NOMO-1 treated with DMSO at 0.1 percent for 48 hours (cell line): ENCODE data around the gene ANKEF1.
A peak's percentile ranks its signal among the peaks of the same experiment; 100 is the strongest.
"Not testable (repeated sequence)": the region's sequence is repeated elsewhere in the genome, so short reads cannot be mapped to it uniquely, and the experiment has no call there.

Source experiments
- DNase-seq: peaks from one replicate; lab custom pipeline; 2025; ENCODE audit not compliant: unreplicated experiment; lab: John Stamatoyannopoulos, UW

ANKEF1 gene

DNA sequence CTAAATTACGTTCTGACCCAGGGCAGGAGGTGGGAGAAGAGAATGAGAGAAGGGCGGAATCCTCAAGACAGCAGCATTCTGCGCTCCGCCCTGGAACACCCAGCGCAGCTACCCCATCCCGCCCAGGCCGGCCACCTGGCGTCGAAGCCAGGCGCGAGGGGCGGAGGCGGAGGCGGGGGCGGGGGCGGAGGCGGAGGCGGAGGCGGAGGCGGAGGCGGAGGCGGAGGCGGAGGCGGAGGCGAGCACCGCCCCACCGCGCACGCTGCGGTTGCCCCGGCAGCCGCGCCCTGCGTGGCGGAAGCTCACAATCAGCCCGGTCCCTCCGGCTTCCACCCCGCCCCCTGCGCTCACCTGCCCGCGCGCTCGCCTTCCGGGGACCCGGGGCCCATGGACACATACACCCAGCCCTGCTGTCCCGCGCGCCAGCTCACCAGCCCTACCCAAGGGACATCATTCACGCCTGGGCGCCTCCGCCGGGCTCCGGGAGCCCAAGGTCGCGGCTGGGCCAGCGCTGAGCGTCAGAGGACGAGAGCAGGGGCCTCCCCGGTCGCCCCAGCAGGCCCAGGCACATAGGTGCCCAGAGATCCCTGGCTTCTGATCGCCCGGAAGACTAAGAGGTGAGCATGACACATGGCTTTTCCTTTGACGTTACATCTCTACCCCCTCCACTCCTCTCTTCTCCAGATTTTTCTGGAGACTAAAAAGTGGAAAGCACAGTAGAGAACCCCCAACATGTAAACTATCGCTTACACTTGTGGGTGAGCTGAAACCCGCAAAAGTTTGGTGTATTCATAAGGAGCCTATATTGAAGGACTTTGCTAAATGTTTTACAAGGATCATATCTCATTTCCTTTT is at the start of gene ANKEF1:
Gene ANKEF1, plus strand, starts transcription at position 271 of the 855 bp plus-strand sequence. CDS start 3,315 bp downstream, outside the sequence.
- DNase-seq = peak; percentile 57

DNA sequence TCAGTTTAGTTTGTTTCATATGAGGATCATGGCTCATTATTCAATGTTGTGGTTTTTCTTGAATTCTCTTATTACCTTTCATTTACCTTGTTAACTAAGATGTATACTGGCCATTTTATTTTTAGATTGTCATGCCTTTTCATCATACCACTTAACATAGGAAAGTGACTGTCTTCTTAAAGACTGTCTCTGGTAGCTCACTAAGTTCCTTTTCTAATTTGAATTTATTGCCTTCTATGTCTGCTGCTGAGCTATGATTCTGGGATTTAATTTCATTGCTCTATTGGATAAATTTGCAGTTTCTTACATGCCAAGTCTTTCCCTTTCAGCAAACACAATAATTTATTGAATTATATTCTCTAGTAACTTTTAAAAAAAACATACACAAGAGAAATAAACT is 49.5 kb upstream of the ANKEF1 start:
- no peak for DNase-seq

DNA sequence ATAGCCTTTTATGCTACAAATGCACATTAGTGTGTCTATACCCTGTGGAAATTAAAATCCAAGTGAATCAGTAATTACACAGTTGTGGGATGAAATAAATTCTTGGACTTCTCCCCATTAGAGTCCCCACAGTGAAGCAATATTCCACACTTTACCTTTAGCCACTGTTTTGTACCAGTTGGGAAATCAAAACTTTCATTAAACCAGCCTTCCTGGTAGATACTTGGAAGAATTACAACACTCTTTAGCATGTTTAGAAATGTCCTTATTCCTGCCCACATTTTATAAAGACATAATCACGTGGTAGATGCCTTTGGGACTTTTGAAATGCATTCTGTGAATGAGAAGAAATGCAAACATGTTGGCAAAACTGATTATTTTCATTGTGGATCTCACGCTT is 49.0 kb upstream of the ANKEF1 start:
- no peak for DNase-seq

DNA sequence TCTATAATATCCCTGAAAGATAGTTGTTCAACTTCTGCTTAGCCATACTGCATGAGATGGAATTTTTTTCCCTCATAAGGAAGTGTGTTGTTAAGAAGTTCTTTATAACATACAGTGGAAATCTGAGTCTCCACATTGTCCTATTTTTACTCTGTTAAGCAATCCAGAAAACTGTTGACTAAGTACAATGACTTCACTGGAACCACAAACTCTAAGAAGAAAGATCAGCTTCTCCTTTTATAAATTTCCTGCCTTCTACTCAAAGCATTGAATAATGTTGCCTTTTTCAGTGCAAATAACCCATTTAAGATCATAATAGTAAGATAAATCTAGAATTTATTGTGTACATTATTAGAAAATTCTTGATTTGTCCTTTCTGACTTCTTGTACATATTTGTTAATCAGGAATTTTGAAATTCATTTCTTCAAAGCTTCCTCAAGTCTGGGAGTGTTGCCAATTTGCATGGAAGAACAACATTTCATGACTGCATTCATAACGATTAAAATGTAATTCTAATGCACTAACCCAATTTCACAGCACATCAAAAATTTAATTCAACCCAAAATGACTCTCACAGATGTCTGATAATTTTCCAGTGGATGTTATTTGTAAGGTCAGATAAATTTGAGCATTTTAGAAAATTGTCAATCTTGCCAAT is 45.6 kb upstream of the ANKEF1 start:
- peak; percentile 88 for DNase-seq

DNA sequence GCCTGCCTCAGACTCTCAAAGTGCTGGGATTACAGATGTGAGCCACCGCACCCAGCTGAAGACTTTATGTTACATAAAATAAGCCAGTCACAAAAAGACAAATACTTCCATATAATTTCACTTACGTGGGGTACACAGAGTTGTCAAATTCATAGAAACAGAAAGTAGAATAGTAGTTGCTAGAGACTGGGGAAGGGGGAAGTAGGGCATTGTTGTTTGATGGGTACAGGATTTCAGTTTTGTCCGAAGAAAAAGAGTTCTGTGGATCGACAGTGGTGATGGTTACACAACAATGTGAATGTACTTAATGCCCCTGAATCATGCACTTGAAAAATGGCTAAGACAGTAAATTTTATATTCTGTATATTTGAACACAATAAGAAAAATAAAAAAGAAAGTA is 41.6 kb upstream of the ANKEF1 start:
- peak; percentile 59 for DNase-seq

DNA sequence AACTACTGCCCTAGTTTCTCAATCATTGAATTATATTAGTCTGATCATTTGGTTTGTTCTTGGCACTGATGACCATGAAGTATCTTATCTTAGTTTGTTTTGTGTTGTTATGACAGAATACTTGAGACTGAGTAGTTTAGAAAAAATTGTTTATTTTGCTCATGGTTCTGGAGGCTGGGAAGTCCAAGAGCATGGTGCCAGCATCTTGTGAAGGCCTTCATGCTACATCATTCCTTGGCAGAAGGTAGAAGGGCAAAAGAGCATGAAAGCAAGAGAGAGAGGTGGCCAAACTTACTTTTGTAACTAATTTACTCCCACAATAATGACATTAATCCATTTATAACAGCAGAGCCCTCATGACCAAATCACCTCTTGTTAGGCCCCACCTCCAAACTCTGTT is 40.1 kb upstream of the ANKEF1 start:
- DNase-seq = no peak

DNA sequence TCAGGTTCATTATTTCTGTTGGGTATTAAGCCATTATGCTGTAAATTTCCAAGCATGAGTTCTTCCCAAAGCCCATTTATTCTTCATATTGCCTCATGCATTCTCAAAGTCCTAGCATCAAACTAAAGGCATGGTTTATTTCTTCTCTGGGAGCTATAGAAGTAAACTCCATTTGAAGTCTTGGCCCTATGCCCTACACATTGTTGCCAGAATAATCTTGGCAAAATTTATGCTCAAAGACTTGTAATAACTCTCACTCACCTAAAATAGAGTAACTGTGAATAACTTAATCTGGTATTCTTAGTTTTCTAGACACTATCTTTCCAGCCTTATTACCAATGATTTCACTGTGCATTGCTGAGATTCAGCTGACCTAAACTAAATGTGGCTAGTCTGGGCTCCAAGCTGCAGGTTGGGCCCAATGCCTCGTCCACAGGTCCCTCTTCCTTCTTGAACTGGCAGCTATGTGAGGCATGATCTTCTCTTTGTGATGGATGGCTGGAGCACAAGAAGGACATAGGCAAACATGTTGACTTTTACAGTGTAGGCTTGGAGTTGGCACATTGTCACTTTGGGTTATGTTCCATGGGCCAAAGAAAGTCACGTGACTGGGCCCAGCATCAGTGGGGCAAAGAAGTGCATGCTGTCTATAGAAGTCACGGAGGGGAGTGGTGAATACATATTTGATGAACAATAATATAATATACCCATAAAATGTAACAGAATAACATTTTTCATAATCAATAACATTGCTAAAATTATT is 39.1 kb upstream of the ANKEF1 start:
- no peak for DNase-seq

DNA sequence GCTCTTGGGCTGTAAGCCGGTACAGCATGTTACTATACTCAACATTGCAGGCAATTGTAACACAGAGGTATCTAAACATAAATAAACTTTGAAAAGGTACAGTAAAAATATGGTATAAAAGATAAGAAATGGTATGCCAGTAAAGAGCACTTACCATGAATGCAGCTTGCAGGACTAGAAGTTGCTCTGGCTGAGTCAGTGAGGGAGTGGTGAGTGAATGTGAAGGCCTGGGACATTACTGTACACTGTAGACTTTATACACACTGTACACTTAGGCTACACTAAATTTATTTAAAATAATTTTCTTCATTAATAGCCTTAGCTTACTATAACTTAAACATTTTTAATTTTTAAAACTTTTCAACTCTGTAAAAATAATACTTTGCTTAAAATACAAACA is 37.8 kb upstream of the ANKEF1 start:
- DNase-seq = no peak

DNA sequence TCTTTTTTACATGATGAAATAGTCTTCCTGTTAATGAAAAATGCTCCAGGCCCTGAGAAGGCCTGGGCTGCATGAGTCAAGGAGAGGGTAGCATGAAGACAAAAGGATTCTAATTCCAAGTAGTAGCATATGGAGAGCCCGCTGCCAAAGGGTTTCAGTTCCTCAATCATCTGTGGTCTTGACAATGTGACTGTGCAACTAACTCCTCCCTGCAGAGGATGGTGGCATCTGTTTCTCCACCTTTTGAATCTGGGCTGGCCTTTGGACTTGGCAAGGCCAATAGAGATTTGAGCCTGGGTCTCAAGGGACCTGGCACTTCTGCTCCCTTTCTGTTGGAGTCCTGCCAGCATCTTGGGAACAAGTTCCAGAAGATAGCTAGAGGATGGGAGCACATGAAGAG is 35.1 kb upstream of the ANKEF1 start:
- DNase-seq = peak; percentile 91

DNA sequence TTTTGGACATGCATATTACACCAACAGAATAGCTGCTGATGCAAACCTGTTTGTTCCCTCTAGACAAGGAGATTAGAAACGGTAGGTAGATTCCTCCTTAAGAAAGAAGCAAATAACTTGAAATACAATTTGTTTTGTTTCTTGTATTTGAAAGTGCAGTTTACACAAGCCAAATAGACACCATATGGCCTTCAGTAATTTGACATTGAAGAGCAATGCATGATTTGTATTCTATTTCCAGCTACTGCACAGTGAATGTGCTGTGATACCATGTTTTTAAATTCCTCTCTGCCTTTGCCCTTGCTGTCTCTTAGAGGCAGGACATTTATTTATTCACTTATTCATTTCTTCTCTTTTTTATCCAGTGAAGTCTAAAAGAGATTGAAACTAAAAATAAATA is 31.9 kb upstream of the ANKEF1 start:
- no peak for DNase-seq

DNA sequence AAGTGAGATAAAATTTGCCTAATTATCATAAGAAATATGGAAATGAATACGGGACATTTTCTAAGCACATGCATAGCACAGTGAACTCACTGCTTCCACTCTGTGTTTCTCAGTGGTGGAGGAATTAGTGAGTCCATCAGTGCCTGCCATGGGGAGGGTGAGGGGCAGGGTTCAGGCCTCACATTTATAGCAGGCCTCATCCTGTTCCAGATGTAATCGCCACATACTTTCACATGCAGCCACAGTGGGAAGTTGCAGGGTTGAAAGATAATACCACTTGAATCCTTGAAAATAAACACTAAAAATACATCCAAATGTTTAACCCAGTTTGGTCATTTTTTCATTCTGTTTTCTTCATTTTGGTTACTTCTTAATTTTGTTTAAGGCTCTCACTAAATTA is 29.9 kb upstream of the ANKEF1 start:
- DNase-seq = no peak

DNA sequence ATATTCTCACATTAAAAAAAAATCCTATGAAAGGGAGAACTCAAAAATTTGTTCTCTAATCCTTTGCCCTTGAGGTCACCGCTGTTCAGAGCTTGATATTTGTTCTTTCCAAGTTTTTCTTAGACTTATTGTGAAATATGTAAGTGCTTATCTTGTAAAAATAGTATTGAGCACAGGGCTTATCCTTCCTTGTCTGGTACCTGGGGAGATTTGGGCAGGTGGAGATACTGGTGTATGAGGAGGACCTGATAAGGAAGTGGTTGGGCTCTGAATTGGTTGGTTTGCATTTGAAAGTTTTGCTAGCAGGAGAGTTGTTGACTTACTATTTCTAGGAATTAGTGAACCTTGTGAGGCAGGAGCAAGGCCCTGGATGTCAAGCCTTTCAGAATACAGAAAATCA is 28.9 kb upstream of the ANKEF1 start:
- no peak for DNase-seq

DNA sequence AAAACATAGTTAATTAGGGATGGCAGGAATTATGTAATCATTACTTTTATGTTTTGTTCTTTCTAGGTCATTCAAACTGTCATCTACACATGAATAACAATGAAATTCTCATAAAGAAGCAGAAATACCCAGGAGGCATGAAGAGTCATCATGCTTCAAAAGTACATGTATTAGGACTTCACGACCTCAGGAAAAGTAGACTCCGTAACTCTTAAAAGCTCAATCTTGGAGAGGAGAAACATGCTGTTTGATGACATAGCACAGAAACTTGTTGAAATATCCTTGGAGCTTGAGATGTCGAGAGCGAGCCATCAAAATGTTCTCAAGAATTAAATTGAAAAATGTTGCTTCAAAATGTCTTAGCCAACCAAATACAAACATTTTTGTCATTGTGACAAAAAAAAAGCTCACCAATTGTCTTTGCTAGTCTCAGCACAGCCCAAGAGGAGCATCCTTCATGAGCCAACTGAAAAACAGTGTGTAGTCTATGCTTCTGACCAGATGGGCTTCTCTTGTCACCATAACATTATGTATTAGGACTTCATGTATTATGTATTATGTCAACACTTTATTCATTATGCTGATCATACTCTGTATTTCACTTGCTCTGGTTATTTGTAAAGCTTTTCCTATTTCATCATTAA is 28.2 kb upstream of the ANKEF1 start:
- no peak for DNase-seq

DNA sequence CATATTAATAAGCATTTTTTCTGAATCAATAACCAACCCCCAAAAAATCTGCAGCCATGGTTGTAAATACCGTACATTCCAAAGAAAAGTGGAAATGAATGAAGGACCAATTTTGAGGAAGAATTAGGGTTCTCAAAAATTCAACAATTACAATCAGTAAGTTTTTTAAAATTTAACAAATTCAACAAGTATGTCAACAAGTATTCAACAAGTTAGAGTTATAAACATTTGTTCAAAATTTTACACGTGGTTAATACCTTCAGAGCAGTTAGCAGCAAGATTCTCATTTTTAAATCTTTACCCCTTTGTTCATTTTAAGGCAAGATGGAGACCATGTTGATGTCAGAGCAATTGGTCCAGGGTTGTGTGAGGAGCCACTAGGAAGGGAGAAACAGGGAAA is 27.6 kb upstream of the ANKEF1 start:
- no peak for DNase-seq

DNA sequence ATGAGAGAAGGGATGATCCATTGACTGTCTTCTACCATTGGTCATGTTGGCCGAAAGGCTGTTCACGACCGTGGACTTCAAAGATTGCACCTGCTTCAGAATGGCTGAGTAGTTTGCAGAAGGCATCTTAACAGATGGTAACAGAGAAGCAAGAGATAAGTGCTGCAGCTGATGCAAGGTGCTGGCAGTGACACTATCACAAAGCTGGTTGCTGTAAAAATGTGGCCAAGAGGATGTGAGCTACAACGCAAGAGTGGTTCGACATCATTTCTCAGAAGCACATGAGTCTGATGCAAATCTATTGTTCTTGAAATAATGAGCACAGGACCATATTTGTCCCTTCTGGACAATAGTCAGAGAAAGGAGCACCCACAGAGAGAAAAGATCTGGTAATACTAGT is 27.0 kb upstream of the ANKEF1 start:
- no peak for DNase-seq

DNA sequence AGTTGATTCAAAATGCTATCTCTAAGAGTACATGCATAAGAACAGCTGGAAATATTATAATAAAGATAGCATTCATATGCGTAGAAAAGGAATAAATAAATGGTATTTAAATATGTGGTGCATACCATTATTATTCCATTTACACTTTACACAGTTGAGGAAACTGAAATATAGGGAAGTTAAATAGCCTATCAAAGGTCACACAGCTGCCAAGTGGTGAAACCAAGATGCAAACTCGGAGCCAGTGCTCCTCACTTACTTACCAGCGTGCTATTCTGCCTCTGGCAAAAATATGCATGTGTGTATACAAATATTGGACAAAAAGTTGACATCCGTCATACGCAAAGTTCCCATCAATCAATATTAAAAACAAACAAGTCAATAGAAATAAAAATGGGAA is 22.3 kb upstream of the ANKEF1 start:
- no peak for DNase-seq

DNA sequence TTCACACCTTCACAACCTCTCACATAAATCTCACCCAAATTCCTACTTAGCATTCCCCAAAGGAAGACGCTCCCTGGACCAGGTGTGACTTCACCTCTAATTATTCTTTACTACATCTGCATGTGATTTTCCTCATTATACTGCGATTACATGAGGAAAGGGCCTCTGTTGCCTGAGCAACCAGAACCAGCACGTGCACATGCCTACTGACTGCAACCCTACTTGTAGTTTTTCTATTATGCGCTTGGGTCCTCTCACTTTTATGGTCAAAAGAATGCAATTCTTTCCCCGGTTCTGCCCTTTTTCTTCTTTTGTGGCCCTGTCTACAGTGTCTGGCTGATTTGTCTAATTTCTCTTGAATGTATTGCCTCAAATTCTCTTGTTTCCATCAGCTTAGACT is 20.4 kb upstream of the ANKEF1 start:
- no peak for DNase-seq

DNA sequence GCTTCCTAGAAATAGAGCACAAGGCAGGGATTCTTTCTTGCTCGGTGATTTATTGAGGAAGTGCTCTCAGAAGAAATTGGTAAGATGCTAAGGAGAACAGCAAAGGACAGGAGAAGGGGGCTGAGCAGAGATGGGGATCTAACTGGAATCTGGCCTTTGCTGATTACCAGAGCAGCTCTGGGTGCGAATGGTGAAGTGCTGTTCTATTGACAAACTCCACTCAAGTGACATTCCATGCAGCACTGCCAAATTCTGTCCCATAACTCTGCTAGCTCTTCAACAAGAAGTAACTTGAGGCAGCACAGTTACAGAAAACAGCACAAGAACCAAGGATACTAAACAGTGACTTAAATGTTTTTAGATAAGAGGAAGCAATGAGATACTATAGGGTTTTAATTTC is 13.8 kb upstream of the ANKEF1 start:
- DNase-seq = no peak

DNA sequence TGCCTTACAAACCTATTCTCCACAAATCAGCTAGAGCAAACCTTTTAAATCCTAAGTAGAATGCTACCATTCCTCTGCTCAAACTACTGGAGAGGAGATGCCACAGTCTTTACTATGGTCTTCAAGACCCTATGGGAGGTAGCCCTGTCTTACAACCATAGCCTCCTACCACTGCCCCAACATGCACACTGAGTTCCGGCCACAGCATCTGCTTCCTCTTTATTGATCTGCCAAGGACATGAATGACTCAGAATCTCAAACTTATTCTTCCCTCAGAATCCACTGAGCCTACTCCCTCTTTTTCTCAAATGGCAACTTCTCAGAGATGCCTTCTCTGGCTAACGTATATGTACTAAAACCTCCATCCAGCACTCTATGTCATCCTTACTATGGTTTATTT is 12.2 kb upstream of the ANKEF1 start:
- DNase-seq = peak; percentile 56

DNA sequence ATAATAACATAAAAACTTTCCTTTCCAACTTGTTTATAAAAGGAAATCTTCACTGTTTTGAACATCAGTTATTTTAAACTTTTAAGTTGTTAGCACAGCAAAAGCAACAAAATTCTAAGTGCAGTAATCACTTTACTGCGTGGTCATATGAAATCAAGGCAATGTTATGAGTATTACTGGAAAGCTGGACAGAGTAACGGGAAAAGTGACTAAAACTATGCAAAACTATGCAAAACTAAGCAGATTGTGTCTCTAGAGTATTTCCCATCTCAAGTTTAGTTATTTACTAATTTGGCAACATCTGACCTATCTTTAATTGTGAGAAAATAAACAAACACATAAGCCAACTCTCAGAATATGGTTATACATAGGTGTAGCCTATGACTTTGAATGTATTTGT is 10.9 kb upstream of the ANKEF1 start:
- DNase-seq = no peak

DNA sequence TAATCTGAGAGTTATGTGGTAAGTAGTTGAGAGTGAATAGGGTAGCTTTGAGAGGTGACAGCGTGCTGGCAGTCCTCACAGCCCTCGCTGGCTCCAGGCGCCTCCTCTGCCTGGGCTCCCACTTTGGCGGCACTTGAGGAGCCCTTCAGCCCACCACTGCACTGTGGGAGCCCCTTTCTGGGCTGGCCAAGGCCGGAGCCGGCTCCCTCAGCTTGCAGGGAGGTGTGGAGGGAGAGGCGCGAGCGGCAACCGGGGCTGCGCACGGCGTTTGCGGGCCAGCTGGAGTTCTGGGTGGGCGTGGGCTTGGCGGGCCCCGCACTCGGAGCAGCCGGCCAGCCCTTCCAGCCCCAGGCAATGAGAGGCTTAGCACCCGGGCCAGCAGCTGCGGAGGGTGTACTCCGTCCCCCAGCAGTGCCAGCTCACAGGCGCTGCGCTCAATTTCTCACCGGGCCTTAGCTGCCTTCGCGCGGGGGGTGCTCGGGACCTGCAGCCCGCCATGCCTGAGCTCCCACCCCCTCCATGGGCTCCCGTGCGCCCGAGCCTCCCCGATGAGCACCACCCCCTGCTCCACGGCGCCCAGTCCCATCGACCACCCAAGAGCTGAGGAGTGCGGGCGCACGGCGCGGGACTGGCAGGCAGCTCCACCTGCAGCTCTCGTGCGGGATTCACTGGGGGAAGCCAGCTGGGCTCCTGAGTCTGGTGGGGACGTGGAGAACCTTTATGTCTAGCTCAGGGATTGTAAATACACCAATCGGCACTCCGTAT is 3.2 kb upstream of the ANKEF1 start:
- not testable (repeated sequence) for DNase-seq
